Neuronal stem cell (in vitro differentiated cells): ENCODE results near the gene ZNG1B.
"Not testable (repeated sequence)": the region's sequence is repeated elsewhere in the genome, so short reads cannot be mapped to it uniquely, and the experiment has no call there.

Experiments used
- DNase-seq: peaks from one replicate; pipeline ENCODE4 v3.0.0-alpha.2; 2013; ENCODE audit warnings: low spot score
- H2AFZ ChIP-seq: one replicate; pipeline ENCODE4 v1.6.1; 2013; ENCODE audit warnings: mild to moderate bottlenecking, low read length, inconsistent platforms
- H2AK5ac ChIP-seq: 2 replicates; pipeline ENCODE4 v1.6.1; 2013; ENCODE audit warnings: low read depth, mild to moderate bottlenecking, inconsistent platforms, low read length, moderate library complexity, mixed read lengths
- H2BK120ac ChIP-seq: 2 replicates; pipeline ENCODE4 v1.6.1; 2013; ENCODE audit warnings: low read depth, mild to moderate bottlenecking, inconsistent platforms, low read length, moderate library complexity, mixed read lengths
- H2BK12ac ChIP-seq: one replicate; pipeline ENCODE4 v1.6.1; 2013; ENCODE audit warnings: low read length, inconsistent platforms
- H2BK15ac ChIP-seq: 2 replicates; pipeline ENCODE4 v1.6.1; 2013; ENCODE audit warnings: mild to moderate bottlenecking, low read length, inconsistent platforms, mixed read lengths
- H2BK5ac ChIP-seq: one replicate; pipeline ENCODE4 v1.6.1; 2013; ENCODE audit warnings: inconsistent platforms, mild to moderate bottlenecking, low read length, moderate library complexity
- H3K14ac ChIP-seq: one replicate; pipeline ENCODE4 v1.6.1; 2013; ENCODE audit warnings: low read length, inconsistent platforms
- H3K18ac ChIP-seq: 2 replicates; pipeline ENCODE4 v1.6.1; 2013; ENCODE audit warnings: low read length, inconsistent platforms
- H3K23ac ChIP-seq: 2 replicates; pipeline ENCODE4 v1.6.1; 2013; ENCODE audit warnings: low read depth, mild to moderate bottlenecking, mixed read lengths, low read length, inconsistent platforms; ENCODE audit not compliant: poor library complexity
- H3K27ac ChIP-seq: replicated peaks from 3 replicates; pipeline ENCODE4 v1.5.1; 2013; ENCODE audit warnings: low read length, inconsistent platforms
- H3K27me3 ChIP-seq, 3 experiments: 2 replicates each; pipeline ENCODE4 v1.6.1; 2013; ENCODE audit warnings: low read length in 3 of 3, mild to moderate bottlenecking in 2 of 3, inconsistent platforms in 1 of 3, low read depth in 1 of 3, mixed read lengths in 1 of 3, moderate library complexity in 1 of 3; ENCODE audit not compliant: control insufficient read depth in 3 of 3, insufficient read depth in 3 of 3
- H3K36me3 ChIP-seq, 2 donors: replicated peaks in 1 of 2; 2 replicates each; pipeline ENCODE4 v1.6.1; 2013; ENCODE audit warnings: low read length in 2 of 2; ENCODE audit not compliant: control insufficient read depth in 2 of 2, insufficient read depth in 2 of 2
- H3K4ac ChIP-seq: 2 replicates; pipeline ENCODE4 v1.6.1; 2013; ENCODE audit warnings: inconsistent platforms, mild to moderate bottlenecking, low read length, moderate library complexity
- H3K4me1 ChIP-seq, 2 donors: 1 replicate in 1 of 2; 2 replicates in 1 of 2; pipeline ENCODE4 v1.6.1; 2013; ENCODE audit warnings: low read length in 2 of 2, low read depth in 1 of 2; ENCODE audit not compliant: control insufficient read depth in 2 of 2, insufficient read depth in 1 of 2
- H3K4me2 ChIP-seq: one replicate; pipeline ENCODE4 v1.6.1; 2013; ENCODE audit warnings: mild to moderate bottlenecking, low read length, inconsistent platforms; ENCODE audit not compliant: insufficient read depth, poor library complexity, severe bottlenecking
- H3K4me3 ChIP-seq, 2 donors: 2 replicates each; pipeline ENCODE4 v1.5.1; 2013; ENCODE audit warnings: low read length in 2 of 2, mild to moderate bottlenecking in 2 of 2, inconsistent platforms in 1 of 2, moderate library complexity in 1 of 2
- H3K79me1 ChIP-seq: one replicate; pipeline ENCODE4 v1.6.1; 2013; ENCODE audit warnings: low read depth, mild to moderate bottlenecking, inconsistent platforms, low read length, moderate library complexity
- H3K9ac ChIP-seq: one replicate; pipeline ENCODE4 v1.6.1; 2013; ENCODE audit warnings: mild to moderate bottlenecking, low read depth, low read length, inconsistent platforms; ENCODE audit not compliant: poor library complexity
- H3K9me3 ChIP-seq, 2 donors: replicated peaks in 1 of 2; 2 replicates each; pipeline versions ENCODE3 to v1.6.1; 2013; ENCODE audit warnings: low read length in 2 of 2, mild to moderate bottlenecking in 2 of 2, inconsistent platforms in 1 of 2, low read depth in 1 of 2, mixed read lengths in 1 of 2, moderate library complexity in 1 of 2; ENCODE audit not compliant: control insufficient read depth in 2 of 2, insufficient read depth in 1 of 2
- H4K8ac ChIP-seq: one replicate; pipeline ENCODE4 v1.6.1; 2013; ENCODE audit warnings: low read depth, mild to moderate bottlenecking, inconsistent platforms, low read length, moderate library complexity
- H4K91ac ChIP-seq: one replicate; pipeline ENCODE4 v1.6.1; 2013; ENCODE audit warnings: low read length, low read depth, mild to moderate bottlenecking, inconsistent platforms; ENCODE audit not compliant: poor library complexity
- whole genome bisulfite sequencing, 2 donors: extraction: QIAGEN DNeasy Blood & Tissue Kit; methylation state at CpG; one replicate each; pipeline ENCODE4 v1.1.7; 2013; ENCODE audit warnings: missing lambda C conversion rate in 2 of 2, mixed read lengths in 1 of 2; ENCODE audit not compliant: insufficient read length in 2 of 2, insufficient replicate concordance in 1 of 2; ENCODE audit errors: extremely low coverage in 2 of 2; 5-methylcytosine and 5-hydroxymethylcytosine counted together

Gene ZNG1B

DNA sequence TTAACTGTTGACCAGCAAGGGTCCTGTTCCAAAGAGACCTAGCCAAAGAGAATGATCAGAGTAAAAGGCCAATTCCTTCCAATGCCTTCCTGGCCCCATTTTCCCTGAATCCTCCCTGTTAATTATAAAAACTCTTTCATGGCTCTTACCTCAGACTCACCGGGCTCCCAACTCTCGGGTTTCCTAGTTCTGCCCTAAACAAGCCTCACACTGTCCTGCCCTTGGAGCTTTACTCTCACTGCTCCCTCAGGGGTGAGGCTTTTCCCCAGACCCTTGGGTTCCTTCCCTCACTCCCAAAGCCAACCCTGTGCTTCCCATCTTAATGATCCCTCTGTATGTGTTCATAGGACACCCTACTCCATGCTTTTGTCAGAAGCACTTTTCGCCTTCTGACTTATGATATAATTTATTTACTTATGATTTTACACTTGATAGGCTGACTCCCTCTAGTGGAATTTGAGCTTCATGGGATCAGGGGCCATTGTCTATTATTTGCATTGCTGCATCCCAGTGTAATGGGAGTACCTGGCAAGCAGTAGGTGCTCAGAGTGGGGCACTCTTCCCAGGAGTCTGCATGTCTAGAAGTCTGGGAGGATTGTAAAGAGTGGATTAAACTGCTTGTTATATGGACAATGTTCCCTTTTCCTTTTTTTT is 29.9 kb upstream of the ZNG1B start:
- H2AK5ac ChIP-seq, result no peak overlapping the region
- no peaks in the 10 kb centered on the region for H3K79me1 ChIP-seq
- no peak overlapping the region for H2BK5ac ChIP-seq
- H2BK15ac ChIP-seq, result no peak overlapping the region
- no peaks in the 10 kb centered on the region for H3K27me3 ChIP-seq
- no peak overlapping the region for H4K8ac ChIP-seq
- WGBS, 2 donors, result no CpG with 5 or more reads among the region's 3 CpGs
- no peak overlapping the region for H3K23ac ChIP-seq
- H3K14ac ChIP-seq, result no peak overlapping the region
- H3K4me3 ChIP-seq, result no peak overlapping the region
- H3K4ac ChIP-seq, result no peak overlapping the region
- H3K9me3 ChIP-seq, result no peaks in the 10 kb centered on the region
- H2BK12ac ChIP-seq, result no peak overlapping the region
- no peak overlapping the region for H3K4me2 ChIP-seq
- no peak overlapping the region for H3K9ac ChIP-seq
- no peak overlapping the region for H2AFZ ChIP-seq
- peaks cover 5 to 6% of the 10 kb centered on the region in 2 donors for H3K4me1 ChIP-seq
- H2BK120ac ChIP-seq, result no peak overlapping the region
- no peak overlapping the region for H4K91ac ChIP-seq
- no peak overlapping the region for H3K27ac ChIP-seq
- H3K18ac ChIP-seq, result no peak overlapping the region
- no peaks in the 10 kb centered on the region for H3K36me3 ChIP-seq
- no peak for DNase-seq

DNA sequence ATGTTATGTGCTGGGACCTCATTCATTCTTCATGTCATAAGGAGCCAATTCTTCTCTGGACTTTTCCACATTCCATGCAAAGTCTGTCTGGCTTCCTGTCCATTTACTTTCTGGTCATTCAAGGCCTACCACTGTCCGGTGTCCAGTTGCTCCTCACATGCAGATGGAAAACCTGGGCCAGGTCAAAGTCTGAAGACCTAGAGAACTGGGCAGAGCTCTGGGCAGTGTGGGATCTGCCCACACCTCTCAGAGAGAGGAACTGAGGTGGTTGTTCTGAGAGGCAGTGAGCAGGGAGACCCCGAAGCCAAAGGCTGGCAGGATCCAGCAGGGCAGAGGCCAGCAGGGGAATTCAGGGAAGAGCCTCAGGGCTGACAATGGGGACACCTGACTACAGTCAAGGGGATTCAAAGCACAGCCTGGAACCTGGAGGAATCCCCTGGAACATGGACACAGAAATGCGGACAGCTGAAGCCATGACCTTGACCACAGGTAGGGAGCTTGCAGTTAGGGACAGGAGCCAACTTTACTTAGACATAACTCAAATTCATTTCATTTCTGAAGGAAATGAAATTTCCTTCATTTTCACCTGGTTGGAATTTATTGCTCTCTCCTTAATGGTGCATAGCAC is 25.7 kb upstream of the ZNG1B start:
- not testable (repeated sequence) for H4K8ac ChIP-seq, H3K27me3 ChIP-seq, H2BK12ac ChIP-seq, H3K4ac ChIP-seq, H3K9ac ChIP-seq, H3K23ac ChIP-seq, H3K79me1 ChIP-seq, DNase-seq, H2BK120ac ChIP-seq, H3K4me3 ChIP-seq, H4K91ac ChIP-seq, H2BK5ac ChIP-seq, H3K9me3 ChIP-seq, H3K18ac ChIP-seq, H3K27ac ChIP-seq, H2BK15ac ChIP-seq, H2AK5ac ChIP-seq, H3K36me3 ChIP-seq, H2AFZ ChIP-seq, H3K14ac ChIP-seq, H3K4me1 ChIP-seq, H3K4me2 ChIP-seq
- no CpG with 5 or more reads among the region's 3 CpGs for WGBS, 2 donors

DNA sequence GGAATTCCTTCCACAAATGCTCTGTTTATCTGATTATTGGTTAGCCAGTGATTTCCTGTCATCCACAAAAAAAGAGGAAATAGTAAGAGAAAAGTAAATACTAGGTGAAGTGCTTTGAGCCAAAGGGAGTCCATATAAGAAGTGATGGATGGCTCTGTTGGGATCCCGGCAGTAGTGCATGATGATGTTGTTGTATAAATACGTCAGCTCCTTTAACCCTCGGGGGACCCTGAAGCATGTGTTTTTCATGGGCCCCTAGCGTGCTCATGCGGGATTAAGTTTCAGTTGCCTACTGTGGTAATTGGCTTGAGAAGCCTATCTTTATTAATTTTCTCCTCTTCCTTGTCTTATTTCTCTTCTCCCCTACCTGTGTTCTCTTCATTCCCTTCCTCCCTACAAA is 24.7 kb upstream of the ZNG1B start:
- not testable (repeated sequence) for H3K4me3 ChIP-seq, DNase-seq, H3K79me1 ChIP-seq, H4K91ac ChIP-seq, H3K23ac ChIP-seq, H2BK15ac ChIP-seq, H3K27me3 ChIP-seq, H3K4ac ChIP-seq, H2BK12ac ChIP-seq, H4K8ac ChIP-seq, H2BK120ac ChIP-seq, H3K9ac ChIP-seq, H2AK5ac ChIP-seq, H3K4me2 ChIP-seq, H3K4me1 ChIP-seq, H3K9me3 ChIP-seq, H3K27ac ChIP-seq, H3K18ac ChIP-seq, H2AFZ ChIP-seq, H3K36me3 ChIP-seq, H2BK5ac ChIP-seq, H3K14ac ChIP-seq
- no CpG with 5 or more reads among the region's 5 CpGs for WGBS, 2 donors

DNA sequence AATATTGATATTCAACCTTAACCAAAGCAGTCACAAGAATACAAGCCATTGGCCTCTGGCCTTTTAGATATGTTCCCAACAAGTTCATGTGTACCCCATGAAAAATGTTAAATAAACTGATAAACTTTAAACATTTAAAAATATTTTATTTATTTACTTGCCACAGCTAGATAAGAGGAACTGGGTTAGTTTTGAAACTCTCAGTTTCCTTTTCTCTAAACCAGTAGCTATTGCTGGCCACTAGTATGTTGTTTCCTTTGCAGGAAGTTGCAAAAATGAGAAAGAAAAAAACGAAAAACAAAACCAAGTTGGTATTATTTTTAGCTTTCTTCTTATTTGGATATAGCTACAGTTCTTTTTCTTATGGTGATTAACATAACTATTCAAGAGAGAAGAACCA is 5.7 kb upstream of the ZNG1B start:
- not testable (repeated sequence) for H4K91ac ChIP-seq, H3K9ac ChIP-seq, H3K27ac ChIP-seq, H2BK12ac ChIP-seq, H3K14ac ChIP-seq, H2BK120ac ChIP-seq, H3K27me3 ChIP-seq, H3K18ac ChIP-seq, H3K4me1 ChIP-seq, H3K9me3 ChIP-seq, H2AFZ ChIP-seq, H3K4ac ChIP-seq, H3K36me3 ChIP-seq, H2AK5ac ChIP-seq, H4K8ac ChIP-seq, H2BK5ac ChIP-seq, H3K79me1 ChIP-seq, H3K4me2 ChIP-seq, H3K4me3 ChIP-seq, H3K23ac ChIP-seq, DNase-seq, H2BK15ac ChIP-seq
- WGBS, 2 donors, result no CpG with 5 or more reads among the region's 1 CpG
